Activated CD8-positive, alpha-beta memory T cell treated with anti-CD3 and anti-CD28 coated beads, Interleukin-2, amount 50 U/mL, for 1 hour (primary cell): ENCODE measurements around the gene CCDC47.
A peak's percentile ranks its signal among the peaks of the same experiment; 100 is the strongest.

Experiments
- DNase-seq: peaks from one replicate; pipeline ENCODE4 v3.0.0-alpha.2; 2020; ENCODE audit errors: extremely low read depth

CCDC47 gene

GRCh38 chr17:63698886-63699637 lies 74.3 kb downstream of the CCDC47 start:
- peak; percentile 78 for DNase-seq

- DNase-seq = no peak
Observed at GRCh38 chr17:63698381-63698885, 75.0 kb downstream of the CCDC47 start.

GRCh38 chr17:63697341-63698286 lies 75.8 kb downstream of the CCDC47 start:
- peak; percentile 70 for DNase-seq

GRCh38 chr17:63696381-63696961 lies 76.9 kb downstream of the CCDC47 start:
- no peak for DNase-seq

- no peak for DNase-seq
Observed at GRCh38 chr17:63695889-63696288, 77.5 kb downstream of the CCDC47 start.
